PFSK-1 (cell line): ENCODE results near the gene SHC4.

Source experiments
- FOXP2 ChIP-seq: optimal IDR thresholded peaks from 2 replicates; pipeline ENCODE3; 2011; ENCODE audit warnings: borderline replicate concordance, control low read depth, inconsistent platforms; ENCODE audit not compliant: insufficient read depth; ENCODE audit errors: extremely low read length, extremely low read depth
- POLR2AphosphoS5 ChIP-seq: IDR thresholded peaks from 2 replicates; pipeline ENCODE4 v1.6.1; 2012; ENCODE audit warnings: low read depth, mild to moderate bottlenecking, control low read depth, low read length, moderate library complexity
- SIN3A ChIP-seq: IDR thresholded peaks from 2 replicates; pipeline ENCODE4 v1.6.1; 2012; ENCODE audit warnings: mild to moderate bottlenecking, low read length, moderate library complexity, borderline replicate concordance; ENCODE audit not compliant: insufficient read depth
- TAF1 ChIP-seq: IDR thresholded peaks from 2 replicates; pipeline ENCODE4 v1.6.1; 2012; ENCODE audit warnings: low read length, control low read depth, borderline replicate concordance; ENCODE audit not compliant: insufficient read depth
- TF ChIP-seq, protein P1 (sequence below), 2 experiments: IDR thresholded peaks; 2 replicates each; pipeline versions ENCODE4 v1.6.1 to v1.8.0; 2011 to 2012; ENCODE audit warnings: low read depth in 2 of 2, low read length in 2 of 2, control low read depth in 1 of 2, inconsistent platforms in 1 of 2, mild to moderate bottlenecking in 1 of 2, moderate library complexity in 1 of 2; ENCODE audit not compliant: insufficient read depth in 1 of 2

The SHC4 gene

DNA sequence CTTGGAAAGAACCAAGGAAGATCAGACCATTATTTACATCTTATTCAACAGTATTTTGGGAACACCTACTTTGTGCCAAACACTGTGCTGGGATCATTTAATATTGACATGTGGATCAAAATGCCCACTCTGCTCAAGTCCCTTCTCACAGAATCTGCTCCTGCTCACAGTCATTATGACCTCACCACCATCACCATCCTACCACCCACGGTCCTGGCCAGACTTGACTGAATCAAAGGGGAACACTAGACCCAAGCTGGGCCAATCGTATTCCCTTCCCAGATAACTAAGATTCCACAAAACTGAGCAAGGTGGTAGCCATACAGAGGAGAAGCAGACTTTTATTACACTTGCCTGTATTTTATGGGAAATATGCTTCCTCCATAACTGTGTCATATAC lies 149.4 kb downstream of the SHC4 start:
- TF ChIP-seq, protein P1, sequence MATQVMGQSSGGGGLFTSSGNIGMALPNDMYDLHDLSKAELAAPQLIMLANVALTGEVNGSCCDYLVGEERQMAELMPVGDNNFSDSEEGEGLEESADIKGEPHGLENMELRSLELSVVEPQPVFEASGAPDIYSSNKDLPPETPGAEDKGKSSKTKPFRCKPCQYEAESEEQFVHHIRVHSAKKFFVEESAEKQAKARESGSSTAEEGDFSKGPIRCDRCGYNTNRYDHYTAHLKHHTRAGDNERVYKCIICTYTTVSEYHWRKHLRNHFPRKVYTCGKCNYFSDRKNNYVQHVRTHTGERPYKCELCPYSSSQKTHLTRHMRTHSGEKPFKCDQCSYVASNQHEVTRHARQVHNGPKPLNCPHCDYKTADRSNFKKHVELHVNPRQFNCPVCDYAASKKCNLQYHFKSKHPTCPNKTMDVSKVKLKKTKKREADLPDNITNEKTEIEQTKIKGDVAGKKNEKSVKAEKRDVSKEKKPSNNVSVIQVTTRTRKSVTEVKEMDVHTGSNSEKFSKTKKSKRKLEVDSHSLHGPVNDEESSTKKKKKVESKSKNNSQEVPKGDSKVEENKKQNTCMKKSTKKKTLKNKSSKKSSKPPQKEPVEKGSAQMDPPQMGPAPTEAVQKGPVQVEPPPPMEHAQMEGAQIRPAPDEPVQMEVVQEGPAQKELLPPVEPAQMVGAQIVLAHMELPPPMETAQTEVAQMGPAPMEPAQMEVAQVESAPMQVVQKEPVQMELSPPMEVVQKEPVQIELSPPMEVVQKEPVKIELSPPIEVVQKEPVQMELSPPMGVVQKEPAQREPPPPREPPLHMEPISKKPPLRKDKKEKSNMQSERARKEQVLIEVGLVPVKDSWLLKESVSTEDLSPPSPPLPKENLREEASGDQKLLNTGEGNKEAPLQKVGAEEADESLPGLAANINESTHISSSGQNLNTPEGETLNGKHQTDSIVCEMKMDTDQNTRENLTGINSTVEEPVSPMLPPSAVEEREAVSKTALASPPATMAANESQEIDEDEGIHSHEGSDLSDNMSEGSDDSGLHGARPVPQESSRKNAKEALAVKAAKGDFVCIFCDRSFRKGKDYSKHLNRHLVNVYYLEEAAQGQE (IDR thresholded peaks at IDR 0.05; ENCODE audit: insufficient read depth in 1 of 2, low read depth in 2 of 2, low read length in 2 of 2) = no peak
- no peak for TF ChIP-seq TAF1

DNA sequence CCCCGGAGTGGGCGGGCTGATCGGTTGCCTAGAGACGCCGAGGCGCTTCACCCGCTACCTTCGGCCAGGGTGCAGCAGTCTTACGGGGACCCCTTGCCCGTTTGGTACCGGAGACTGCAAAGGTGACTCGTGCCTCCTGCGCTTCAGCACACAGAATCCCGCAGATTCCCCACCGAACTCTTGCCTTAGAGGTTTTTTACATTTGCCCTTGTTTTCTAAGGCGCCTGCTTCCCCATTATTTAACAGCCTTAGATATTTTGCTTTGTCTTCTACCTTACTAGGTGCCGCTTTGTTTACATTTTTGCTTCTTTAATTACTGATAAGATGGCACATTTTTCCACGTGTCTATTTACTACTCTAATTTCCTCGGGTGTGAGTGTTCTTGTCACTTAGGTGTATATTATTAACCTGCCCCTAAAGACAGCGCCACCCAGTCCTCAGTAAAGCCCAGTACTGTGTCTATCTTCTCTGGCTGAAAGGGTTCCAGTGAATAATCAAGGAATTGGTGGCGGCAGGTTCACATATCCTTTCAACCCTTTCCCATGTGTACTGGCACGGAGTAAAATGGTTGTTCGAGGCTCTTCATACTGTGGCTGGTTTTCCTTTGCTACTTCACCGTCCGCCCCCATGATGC lies 152.3 kb downstream of the SHC4 start:
- TF ChIP-seq TAF1 (no peak), POLR2AphosphoS5 (no peak), SIN3A (no peak), FOXP2 (no peak)
- TF ChIP-seq, protein P1 (IDR thresholded peaks at IDR 0.05; ENCODE audit: insufficient read depth in 1 of 2, low read depth in 2 of 2, low read length in 2 of 2) = no peak

DNA sequence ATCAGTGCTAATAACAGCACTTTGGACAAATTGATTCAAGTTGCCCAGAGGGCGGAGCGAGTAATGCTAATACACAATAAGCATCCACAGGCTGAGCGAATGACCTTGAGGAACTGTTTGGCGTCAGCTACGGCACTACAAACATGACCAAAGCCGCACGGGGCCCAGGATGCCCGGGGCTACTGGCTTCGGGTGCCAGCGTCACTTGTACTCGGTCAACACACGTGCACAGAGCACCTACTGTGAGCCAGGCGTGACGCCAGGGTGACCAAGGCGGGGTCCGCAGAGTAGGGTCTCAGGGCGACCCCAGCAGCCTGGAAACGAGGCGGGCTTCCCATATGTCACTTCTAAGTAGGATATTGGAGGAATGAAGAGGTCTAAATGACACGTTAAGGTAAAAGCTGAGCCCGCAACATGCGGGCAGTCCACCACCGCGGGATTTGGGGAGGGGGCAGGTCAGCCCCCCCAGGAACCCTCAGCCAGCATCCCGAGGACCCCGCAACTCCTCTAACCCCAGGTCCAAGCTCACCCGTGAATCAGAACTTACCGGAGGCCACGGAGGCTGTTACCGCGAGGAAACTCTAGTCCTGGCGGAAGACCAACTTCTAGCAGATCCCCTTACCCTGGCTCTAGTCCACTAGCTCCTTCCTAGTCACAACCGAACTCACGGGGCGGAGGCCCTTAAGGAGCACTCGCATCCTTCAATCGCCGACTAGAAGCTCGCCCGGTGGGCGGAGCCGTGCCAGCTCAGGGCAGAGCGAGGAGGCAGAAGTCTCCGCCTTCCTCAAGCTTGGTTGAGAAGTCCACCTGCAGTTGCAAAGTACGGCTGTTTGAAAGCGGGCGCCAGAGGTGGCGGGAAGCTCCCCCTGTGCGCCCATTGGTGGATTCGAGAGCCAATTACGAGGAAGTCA lies 153.1 kb downstream of the SHC4 start, which contains the start of gene CEP152:
TSS of gene CEP152 (minus strand) at position 656 of the 911 bp plus-strand sequence. CDS start 5,420 bp downstream, outside the sequence.
- no peak for TF ChIP-seq SIN3A
- TF ChIP-seq, protein P1 (IDR thresholded peaks at IDR 0.05; ENCODE audit: insufficient read depth in 1 of 2, low read depth in 2 of 2, low read length in 2 of 2) = no peak
- TF ChIP-seq POLR2AphosphoS5 = peak; percentile 85
- peak; percentile 68; the same call in 1 of the 2 replicates for TF ChIP-seq TAF1
- no peak for TF ChIP-seq FOXP2

DNA sequence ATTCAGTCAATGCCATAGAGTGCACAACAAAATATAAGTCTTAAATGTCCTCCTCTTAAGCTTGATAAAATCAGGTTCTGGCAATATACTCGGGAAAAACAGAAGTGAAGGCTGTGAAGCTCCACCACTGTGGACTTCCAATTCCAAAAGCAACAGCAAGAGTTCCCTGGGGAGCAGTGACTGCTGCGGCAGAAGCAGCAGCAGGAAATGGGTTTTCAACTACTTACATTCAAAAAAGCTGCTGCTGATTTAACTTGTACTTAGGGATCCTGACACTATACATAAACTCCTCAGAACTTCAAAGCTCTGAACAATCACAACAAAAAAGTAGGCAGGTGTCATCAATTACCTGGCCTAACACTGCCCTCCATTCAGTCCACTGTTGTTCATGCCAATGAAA lies 157.6 kb downstream of the SHC4 start:
- TF ChIP-seq, protein P1 (IDR thresholded peaks at IDR 0.05; ENCODE audit: insufficient read depth in 1 of 2, low read depth in 2 of 2, low read length in 2 of 2) = 0 out of 4 replicates have a peak, but pooled peaks of 1 of the 2 experiments have one; percentile 42
- no peak; the same call in 1 of the 2 replicates for TF ChIP-seq POLR2AphosphoS5
- 0 out of 2 replicates have a peak, but pooled peaks have one; percentile 64 for TF ChIP-seq SIN3A
- no peak for TF ChIP-seq FOXP2
- peak; percentile 11; the same call in 1 of the 2 replicates for TF ChIP-seq TAF1
